ENCODE results near the gene PDLIM7.

The PDLIM7 gene

DNA sequence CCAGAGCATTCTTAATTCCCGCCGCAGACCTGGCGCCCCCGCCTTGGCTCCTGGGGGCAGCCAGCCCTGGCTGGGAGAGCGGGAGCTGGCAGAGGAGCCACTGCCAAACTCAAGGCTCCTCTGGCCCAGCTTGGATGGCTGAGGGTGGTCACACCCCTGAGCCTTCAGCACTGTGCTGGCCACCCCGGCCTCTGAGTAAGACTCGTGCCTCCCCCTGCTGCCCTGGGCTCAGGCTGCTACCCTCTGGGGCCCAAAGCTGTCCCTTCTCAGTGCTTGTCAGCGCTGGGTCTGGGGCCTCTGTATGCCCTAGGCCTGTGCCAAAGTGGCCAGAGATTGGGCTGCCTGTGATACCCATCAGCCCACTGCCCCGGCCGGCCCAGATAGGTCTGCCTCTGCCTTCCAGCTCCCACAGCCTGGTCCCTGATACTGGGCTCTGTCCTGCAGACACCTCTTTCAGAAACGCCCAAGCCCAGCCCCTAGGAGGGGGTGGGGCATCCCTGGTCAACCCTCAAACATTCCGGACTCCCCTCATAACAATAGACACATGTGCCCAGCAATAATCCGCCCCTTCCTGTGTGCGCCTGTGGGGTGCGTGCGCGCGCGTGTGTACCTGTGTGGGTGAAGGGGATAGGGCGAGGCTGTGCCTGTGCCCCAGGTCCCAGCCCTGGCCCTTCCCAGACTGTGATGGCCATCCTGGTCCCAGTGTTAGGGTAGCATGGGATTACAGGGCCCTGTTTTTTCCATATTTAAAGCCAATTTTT is 55.2 kb downstream of the PDLIM7 start:
- no peak for DNase-seq

DNA sequence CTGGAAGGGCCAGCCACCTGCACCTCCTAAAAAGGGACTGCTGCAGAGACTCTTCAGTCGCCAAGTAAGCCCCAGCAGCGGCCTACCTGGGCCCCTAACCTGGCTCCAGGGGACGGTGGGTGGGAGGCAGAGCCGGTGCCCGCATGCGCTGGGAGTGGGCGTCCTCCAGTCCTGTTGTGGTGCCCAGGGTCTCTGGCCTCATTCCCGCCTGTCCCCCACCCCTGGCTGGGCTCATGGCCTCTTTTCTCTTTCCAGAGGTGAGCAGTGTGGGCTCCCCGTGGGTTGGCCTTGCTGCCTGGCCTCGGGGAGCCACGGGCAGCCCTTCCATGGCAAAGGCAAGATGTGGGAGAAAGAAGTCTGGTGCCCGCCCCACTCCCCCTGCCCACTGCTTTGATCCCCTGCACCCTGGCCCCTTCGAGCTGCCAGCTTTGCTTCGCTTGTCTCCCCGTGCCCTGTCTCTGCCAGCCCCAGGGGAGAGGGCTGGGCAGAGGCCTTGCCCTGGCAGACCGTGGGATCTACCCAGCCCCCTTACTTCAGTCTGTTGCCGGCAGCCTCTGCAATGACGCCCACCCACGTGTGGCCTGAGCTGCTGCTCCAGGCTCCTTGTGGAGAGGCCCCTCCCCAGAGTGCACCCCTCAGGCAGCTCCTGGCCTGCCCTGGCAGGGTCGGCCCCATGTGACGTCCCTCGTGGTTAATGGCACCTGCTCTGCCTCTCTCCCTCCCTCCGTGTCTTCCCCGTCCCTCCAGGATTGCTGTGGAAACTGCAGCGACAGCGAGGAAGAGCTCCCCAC is 56.2 kb downstream of the PDLIM7 start:
- no peak for DNase-seq

DNA sequence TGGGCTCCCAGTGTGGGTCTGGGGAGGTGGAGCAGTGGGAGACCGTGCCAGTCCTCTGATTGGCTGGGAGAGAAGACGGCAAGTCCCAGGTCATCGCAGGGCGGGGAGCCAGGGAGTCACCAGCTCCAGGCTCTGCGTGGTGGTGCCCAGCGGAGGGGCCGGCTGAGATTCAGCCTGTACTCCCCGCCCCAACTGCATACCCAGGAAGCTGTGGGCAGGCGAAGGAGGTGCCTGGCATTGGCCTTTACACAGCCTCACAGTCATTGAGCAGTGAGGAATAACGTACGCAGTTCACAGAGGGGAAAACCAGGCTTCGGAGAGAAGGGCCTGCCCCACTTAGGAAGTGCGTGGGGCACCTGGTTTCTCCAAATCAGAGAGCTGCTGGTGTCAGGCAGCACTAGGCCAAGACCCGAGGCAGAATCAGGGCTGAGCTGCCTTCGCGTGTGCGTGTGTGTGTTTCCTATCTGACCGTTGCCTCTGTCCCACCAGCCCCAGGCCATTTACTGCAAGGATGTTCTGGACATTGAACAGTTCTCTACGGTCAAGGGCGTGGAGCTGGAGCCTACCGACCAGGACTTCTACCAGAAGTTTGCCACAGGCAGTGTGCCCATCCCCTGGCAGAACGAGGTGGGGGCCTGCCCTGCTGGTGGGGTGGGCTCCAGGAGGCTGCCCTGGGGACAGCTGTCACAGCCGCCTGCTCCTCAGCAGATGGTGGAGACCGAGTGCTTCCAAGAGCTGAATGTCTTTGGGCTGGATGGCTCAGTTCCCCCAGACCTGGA is 57.0 kb downstream of the PDLIM7 start:
- DNase-seq: no peak

DNA sequence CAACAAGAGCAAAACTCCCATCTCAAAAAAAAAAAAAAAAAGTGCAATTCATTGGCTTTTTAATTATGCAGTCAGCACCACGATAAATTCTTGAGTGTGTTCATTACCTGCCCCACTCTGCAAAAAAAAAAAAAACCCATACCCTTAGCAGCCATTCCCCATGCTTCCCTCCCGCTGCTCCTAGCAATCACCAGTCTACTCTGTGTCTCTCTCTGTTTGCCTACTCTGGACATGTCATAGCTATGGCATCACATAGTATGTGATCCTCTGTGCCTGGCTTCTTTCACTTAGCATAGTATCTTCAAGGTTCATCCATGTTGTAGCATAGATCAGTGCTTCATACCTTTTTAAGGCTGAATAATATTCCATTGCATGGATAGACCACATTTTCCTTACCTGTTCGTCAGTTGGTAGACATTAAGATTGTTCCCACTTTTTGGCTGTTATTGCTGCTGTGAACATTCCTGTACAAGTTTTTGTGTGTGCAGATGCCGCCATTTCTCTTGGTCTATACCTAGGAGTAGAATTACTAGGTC is 57.8 kb downstream of the PDLIM7 start:
- DNase-seq: no peak

DNA sequence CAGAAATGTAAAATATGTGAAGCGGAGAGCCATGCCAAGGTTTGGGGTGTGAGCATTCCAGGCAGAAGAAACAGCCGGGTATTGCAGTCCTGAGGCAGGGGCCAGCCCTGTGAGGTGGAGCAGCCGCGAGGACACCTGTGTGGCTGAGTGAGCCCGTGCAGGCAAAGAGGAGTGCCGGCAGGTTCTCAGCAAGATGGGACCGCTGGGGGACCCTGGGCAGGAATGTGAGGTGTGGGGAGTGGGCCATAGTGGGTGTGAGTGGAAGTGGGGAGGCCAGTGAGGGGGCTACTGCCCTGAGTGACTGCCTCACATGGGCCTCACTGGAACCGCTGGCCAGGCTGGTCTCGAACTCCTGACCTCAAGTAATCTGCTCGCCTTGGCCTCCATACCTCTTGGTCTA is 58.9 kb downstream of the PDLIM7 start:
- DNase-seq: no peak

DNA sequence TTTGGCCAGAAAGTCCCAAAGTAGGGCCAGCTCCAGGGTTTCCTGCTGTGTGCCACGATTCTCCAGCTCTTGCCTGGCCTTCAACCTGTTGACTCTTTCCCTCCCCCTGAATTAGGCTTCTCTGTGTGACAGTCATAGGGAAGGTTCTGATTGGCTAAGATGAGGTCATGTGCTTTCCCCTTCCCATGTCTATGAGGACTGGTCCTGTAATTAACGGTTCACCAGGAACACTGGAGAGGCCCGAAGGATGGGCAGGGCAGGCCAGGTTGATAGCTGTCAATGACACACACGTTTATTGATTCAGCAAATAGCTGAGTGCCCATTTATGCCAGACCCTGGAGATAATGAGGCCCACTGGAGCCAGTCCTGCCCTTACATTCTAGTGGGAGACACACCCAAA is 59.8 kb downstream of the PDLIM7 start:
- DNase-seq: no peak

DNA sequence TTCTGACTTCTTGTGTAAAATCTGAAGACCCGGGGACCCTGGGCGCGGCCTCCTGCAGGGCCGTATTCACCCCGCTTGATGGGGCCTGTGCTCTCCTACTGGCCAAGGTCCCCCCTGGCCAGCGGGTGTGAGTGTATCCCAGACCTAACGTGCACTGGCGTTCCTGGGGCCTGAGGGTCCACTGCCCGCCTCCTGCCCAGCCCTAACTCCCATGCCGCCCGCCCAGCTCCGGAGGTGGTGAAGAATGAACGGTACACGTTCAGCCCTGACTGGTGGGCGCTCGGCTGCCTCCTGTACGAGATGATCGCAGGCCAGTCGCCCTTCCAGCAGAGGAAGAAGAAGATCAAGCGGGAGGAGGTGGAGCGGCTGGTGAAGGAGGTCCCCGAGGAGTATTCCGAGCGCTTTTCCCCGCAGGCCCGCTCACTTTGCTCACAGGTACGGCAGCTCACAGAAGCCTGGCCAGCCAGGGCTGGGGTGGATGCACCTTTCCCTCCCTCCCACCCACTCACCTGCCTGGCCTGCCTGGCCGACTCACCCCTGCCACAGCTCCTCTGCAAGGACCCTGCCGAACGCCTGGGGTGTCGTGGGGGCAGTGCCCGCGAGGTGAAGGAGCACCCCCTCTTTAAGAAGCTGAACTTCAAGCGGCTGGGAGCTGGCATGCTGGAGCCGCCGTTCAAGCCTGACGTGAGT is 61.4 kb downstream of the PDLIM7 start:
- DNase-seq: no peak

DNA sequence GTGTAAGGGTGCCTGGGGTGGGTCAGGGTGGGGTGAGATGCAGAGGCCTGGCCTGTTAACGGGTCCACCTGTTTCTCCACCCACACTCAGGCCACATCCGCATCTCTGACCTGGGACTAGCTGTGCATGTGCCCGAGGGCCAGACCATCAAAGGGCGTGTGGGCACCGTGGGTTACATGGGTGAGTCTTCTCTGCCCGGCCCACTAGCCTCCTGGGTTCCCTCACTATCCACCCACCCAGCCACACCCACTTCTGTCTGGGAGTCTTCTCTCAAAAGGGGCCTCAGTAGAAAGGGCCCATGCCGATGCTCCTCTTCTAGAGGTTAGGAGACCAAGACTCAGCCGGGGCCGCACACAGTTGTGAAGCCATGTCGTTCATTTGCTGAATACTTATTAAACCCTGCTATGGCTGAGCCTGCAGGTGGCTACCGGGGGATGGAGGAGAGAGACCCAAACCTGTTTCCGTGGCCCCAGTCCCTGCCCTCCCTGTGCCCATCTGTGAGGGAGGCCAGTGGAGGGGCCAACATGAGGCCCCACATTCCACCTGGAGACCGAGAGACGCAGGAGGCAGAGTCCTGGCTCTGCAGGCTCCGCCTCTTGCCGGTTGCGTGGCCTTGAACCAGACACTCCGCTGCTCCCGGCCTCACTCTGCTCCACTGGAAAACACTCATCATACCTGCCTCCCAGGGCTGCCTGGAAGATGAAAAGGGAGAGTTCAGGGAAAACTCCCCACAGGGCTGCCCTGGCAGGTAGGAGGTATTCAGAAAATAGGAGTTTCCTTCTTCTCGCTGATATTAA is 62.3 kb downstream of the PDLIM7 start:
- DNase-seq: no peak

DNA sequence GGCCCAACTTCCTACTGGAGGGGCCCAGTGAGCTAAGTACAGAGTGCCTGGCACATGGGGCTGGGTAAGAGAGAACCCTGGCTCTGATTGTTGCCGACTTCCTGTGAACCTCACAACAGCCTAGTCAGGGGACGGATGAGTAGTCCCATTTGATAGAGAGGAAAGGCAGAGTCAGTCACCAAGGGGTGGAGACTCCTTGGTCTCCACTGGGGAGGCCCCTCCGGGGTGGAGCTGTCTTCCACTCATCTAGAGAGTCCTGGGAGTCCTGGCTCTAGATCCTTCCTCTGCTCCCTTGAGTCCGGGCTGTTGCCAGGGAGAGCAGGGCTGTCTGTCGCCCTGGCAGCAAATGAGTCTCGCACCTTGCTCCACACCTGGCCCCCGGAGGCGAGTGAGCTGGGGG is 63.0 kb downstream of the PDLIM7 start:
- DNase-seq: no peak

DNA sequence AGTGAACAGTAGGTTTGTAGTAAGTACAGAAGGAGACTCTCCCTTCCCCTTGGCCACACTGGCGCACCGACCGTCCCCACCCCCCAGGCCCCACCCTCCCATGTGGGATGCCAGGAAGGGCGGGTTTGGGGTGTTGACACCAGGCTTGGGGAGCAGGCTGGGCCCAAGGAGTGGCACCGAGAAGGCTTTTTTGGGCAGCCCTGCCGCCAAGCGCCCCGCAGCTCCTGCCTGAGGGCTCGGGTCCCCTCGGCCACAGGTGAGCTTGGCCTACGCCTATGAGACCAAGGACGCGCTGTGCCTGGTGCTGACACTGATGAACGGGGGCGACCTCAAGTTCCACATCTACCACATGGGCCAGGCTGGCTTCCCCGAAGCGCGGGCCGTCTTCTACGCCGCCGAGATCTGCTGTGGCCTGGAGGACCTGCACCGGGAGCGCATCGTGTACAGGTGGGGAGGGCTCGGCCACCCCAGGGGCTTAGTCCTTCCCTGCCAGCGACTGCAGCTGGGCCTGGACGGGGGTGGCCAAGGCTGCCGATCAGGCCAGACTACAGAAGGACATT is 63.7 kb downstream of the PDLIM7 start:
- DNase-seq: no peak

Measured in NCI-H510A (cell line).